Stromal cell of bone marrow (primary cell): ENCODE measurements around the gene TBX10.
A peak's percentile ranks its signal among the peaks of the same experiment; 100 is the strongest.
"Not testable (repeated sequence)": the region's sequence is repeated elsewhere in the genome, so short reads cannot be mapped to it uniquely, and the experiment has no call there.

ENCODE experiments used
- DNase-seq: peaks from one replicate; pipeline ENCODE4 v3.0.0-alpha.2; 2012; ENCODE audit warnings: low read depth

Gene TBX10

GRCh38 chr11:67615728-67616430 lies 23.7 kb downstream of the TBX10 start:
- DNase-seq: no peak

DNA sequence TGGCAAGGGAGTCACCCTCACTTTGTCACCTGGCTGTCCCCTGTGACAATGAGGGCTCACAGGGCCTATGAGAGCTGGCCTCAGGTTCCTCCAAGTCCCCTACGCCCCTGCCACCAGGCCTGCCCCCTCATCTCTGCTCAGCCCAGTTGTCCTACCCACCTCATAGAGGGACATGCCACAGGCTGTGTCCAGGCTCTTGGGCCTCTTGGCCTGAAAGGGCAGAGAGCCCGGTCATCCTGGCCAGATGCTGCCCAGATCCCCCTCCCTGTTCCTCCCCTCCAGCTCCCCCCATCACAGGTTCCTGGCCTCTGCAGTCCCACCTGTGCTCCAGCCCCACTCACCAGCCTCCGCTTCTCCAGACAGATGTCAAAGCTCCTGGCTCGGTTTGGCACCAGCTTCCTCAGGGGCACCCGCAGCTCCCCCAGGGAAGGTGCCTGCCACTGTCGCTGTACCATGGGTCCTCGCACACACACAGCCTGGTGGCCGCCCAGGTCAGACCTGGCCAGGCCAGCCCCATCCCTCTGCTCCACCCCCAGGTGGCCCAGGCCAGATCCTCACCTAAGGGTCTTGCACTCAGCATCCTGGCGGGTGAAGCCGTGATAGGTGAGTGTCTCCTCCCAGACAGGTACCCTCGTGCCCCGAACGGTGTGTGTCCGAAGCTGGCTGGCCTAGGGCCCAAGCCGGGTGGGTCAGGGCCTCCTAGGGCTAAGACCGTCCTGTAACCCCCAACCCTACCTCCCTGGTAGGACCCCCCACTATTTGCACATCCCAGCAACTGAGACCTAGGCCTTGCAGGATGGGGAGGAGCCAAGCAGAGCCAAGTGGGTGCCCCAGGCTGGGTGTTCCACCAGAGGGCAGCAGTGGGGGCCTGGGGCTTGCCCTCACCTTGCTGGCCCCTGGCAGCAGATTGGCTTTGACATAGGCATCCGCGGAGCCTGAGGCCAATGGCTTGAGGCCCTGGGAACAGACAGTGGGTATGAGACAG lies 24.5 kb downstream of the TBX10 start:
- no peak for DNase-seq

GRCh38 chr11:67613960-67614715 lies 25.4 kb downstream of the TBX10 start:
- peak; percentile 9 for DNase-seq

DNA sequence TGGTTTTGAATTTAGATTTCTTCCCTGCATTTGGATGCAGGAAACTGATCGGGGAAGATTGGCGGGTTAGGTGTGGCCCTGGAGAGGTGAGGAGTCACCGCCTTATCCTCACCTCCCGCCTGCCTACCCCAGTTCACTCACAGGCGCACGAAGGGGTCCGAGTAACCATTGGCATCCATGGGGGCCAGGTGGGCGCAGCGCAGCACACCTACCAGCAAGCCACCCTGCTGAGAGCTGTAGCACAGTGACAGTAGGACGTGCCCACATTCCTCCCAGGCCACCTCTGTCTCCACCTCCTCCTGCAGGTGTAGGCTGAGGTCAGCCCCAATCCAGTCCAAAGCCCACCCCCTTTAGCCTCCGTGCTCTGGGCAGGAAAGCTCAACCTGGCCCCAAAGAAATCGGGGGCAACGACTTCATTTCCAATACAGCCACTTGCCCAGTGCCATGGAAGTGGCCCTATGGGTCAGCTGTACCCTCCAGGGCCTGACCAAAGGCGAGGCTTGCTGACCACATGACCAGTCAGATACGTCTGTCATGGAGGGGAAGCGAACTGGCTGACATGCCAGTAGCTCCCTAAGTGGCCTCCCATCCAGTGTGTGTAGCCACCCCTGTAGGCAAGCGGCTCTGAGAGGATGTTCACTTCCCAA lies 26.1 kb downstream of the TBX10 start:
- DNase-seq: no peak

DNA sequence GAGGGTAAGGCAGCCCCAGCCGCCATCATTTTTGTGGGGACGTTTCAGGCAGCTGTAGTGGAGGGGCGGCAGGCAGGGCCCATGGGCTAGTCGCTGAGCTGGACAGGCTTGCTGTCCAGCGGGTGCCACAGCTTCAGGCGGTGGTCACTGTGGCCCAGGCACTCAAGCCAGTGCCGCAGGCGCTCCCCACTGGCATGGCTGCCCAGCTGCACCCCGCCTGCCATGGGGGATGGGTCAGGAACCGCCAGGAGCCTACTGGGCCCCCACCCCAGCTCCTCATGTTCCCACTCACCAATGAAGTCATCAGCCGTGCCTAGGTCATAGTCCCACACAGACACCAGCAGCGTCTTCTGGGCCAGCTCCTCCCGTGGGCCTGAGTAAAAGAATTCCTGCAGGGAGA lies 26.8 kb downstream of the TBX10 start:
- no peak for DNase-seq

DNA sequence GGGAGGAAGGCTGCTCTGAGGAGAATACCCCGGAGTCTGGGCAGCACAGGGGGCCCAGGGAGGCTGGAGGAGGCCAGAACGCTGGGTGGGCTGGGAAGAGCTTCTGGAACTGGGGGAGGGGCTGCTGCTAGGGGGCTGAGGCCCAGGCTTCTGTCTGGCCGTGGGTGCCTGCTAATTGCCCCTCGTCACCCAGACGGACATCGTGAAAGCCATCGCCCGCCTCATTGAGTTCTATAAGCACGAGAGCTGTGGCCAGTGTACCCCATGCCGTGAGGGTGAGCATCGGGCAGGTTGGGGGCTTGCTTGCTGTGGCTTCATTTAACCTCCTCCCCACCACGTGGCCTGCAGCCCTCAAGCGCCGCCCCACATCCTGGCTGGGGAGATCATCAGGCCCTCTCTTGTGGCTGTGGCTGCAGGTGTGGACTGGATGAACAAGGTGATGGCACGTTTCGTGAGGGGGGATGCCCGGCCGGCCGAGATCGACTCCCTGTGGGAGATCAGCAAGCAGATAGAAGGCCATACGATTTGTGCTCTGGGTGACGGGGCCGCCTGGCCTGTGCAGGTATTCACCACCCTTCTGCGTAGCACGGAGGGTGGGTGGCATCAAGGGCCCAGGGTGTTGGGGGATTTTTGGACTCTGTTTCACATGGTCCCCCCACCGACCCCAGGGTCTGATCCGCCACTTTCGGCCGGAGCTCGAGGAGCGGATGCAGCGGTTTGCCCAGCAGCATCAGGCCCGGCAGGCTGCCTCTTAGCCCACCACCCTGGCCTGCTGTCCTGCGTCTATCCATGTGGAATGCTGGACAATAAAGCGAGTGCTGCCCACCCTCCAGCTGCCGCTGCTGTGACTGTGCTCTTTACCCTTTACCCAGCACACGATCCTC lies 27.6 kb downstream of the TBX10 start:
- no peak for DNase-seq

DNA sequence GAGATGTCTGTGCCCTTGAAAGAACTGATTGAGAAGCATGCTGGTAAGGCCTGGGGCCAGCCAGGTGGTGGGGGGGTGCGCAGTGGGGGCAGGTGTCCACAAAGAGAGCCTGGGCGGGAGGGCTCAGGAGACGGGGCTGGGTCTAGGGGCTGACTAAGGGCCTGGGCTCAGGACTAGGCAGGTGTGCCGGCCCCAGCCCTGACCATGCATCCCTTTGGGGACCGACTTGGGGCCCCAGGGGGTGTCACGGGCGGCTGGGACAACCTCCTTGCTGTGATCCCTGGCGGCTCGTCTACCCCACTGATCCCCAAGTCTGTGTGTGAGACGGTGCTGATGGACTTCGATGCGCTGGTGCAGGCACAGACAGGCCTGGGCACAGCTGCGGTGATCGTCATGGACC lies 28.4 kb downstream of the TBX10 start:
- DNase-seq: no peak

DNA sequence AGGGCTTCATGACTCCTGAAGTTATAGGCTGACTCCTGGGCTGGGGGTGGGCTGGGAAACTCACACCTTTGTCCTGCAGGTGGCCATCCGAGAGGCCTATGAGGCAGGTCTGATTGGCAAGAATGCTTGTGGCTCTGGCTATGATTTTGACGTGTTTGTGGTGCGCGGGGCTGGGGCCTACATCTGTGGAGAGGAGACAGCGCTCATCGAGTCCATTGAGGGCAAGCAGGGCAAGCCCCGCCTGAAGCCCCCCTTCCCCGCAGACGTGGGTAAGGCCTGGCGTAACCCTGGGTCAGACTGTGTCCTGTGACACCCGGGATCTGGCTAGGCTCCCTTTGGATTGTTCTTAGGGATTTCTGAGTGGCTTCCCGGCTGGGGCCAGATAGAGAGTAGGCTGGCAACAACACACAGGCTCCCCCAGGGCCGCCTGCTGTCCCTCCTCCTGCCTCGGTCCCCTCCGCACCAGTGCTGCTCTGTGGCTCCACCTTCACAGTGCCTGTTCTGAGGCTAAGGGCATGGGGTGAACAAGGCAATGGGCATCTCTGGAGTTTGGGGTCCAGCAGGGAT lies 29.2 kb downstream of the TBX10 start:
- DNase-seq: no peak

DNA sequence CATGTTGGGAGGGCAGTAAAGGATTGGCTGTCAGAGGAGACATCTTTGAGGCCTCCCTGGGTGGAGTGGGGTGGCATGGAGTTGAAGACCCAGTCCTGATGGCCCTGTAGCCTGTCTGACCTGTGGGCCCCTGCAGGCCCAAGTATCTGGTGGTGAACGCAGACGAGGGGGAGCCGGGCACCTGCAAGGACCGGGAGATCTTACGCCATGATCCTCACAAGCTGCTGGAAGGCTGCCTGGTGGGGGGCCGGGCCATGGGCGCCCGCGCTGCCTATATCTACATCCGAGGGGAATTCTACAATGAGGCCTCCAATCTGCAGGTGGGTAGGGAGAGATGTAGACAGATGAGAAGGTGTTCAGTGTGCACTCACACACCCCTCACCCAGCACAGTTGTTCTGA lies 30.2 kb downstream of the TBX10 start:
- no peak for DNase-seq

DNA sequence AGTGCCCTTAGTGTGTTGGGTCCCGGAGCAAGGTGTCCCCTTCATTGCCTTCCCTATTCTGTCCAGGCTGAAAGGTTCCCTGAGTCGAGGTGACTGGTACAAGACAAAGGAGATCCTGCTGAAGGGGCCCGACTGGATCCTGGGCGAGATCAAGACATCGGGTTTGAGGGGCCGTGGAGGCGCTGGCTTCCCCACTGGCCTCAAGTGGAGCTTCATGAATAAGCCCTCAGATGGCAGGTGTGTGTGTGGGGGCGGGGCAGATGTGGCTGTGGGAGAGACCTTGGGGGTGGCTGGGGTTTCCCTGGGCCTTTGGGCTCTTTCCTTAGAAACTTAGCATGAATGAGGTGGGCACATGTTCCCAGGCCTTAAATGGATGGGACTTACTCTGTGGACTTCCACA lies 31.1 kb downstream of the TBX10 start:
- no peak for DNase-seq

DNA sequence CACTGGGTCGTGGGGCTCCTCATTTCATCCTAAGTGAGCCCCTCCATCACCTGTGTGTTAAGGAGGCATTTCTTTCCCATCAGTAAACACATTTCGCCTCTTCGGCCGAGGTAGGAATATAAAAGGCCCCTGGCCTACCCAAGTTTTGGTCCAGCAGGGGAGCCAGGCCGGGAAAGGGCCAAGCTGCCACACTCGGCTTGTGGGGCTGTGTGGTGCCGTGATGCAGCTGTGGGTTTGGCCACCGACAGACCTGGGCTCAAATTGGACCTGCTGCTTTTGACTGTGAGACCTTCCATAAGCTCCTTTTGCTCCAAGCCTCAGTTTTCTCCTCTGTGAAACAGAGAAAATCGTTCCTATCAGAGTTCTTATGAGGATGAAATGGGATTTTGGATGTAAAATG lies 32.1 kb downstream of the TBX10 start:
- DNase-seq: no peak

GRCh38 chr11:67606492-67607295 lies 32.9 kb downstream of the TBX10 start, which contains the start of gene NDUFV1:
NDUFV1 (plus strand) TSS chr11:67606936; CDS start chr11:67607005, 69 bp downstream.
- DNase-seq: peak; percentile 87

- DNase-seq: no peak
Measured at GRCh38 chr11:67606093-67606491, 33.5 kb downstream of the TBX10 start.

DNA sequence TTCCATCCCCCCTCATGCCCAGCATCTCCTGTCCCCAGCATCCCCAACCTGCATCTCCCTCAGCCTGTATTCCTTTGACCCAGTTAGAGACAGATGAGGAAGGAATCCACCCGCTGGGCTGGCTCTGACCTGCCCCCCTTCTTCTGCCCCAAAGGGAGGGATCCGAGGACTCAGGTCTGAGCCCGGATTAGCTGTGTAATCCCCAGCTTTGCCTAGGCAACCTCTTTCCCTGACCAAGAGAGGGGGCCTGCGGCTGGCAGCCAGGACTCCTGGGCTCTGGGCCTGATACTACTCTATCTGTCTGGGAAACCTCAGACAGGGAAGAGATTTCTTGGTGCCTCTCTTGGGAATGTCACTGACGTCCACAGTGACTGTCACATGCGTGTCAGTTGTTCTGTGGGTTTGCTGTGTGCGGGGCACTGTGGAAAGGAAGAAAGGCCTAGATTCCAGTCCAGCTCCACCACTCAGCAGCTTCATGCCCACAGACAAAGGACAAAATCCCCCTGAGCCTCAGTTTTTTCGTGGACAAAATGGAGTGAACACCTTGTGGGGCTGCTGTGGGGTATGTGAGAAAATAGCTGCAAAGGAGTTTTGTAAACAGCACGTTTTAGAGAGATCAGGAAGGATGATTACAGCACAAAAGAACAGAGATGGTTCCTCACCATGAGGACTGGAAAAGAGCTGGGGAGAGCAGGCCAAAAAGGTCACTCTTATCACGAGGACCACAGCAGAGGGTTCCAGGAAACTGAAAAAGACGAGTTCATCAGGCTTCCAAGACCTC lies 34.1 kb downstream of the TBX10 start:
- no peak for DNase-seq

DNA sequence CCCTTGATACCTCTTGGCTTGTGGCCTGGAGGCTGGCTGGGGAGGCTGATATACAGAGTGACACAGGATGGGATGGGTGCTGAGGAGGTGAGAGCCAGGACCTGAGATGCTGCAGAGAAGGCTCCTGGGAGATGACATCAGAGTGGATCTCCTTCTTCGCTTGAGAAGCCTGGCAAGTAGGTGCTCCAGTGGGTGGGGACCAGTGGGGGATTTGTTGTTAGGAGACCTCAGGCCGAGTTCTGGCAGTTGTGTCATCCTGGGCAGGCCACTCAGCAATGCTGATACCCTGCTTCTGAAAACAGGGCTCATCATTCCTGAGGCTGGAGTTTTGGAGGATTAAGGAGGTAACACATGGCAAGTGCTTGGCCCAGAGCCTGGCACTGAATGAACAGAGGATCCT lies 34.7 kb downstream of the TBX10 start:
- no peak for DNase-seq

DNA sequence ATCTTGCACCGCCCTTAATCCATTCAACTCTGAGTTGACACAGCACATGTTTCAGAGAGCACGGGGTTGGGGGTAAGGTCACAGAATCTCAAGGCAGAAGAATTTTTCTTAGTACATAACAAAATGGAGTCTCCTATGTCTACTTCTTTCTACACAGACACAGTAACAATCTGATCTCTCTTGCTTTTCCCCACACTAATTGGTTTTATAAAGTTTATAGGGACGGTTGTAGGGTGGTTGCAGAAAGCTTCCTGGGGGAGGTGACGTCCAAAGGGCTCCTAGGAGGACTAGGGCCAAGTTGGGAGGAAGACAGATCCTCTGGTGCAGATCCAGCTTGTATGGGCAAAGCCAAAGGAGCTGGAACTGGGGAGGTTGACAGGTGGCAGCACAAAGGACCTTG lies 35.4 kb downstream of the TBX10 start:
- not testable (repeated sequence) for DNase-seq

GRCh38 chr11:67601098-67601497 lies 38.5 kb downstream of the TBX10 start:
- DNase-seq: no peak

- no peak for DNase-seq
Measured at GRCh38 chr11:67600324-67601029, 39.1 kb downstream of the TBX10 start.
